ENCODE data around the gene ARAP2. TPM values are rescaled to one million over a fixed set of nuclear protein-coding genes. Genes with fewer than 3 reads are reported as not detected.

Gene ARAP2
- total and polyA plus RNA-seq, 2 of the 13 experiments (the other 11 are each of a cell fraction or from before 2014, with no cell fraction given) = 0.37 to 1.4 TPM

- no peak for TF ChIP-seq ARNT (IDR thresholded peaks at IDR 0.05)
Observed at GRCh38 chr4:36172656-36173055, 71.7 kb downstream of the ARAP2 start (continued).

DNA sequence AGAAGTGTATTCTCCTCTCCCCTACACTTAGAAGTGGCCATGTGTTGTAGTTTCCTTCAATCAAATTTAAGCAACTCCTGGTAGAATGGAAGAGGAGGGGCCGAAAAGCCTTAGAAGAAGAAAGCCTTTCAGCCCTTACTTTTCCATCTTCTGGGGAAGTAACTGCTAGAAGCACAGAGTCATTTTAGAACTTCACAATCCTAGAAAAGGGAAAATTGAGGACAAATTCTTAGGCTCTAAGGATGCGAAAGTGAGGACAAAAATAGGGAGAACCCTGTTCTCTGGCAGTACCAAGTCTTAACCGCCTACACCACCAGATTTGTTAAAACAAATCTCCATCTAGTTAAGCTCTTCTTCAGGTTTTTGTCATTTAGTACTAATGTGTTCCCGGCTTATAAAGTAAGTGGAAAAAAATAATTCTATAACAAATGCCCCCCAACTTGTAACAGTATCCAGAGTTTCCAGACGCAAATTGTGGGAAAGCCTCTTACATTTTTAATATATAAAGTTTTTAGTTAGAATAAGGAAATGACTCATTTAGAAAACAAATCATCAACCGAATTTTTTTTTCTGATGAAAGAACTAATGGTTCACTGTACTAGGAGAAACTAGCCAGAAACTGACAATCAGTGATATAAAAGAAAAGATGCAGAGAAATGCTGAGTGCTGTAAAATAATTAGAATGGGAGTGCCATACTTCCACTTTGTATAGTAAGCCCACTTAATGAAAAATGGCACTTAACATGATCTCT, 76.0 kb downstream of the ARAP2 start:
- in situ Hi-C loops (cut with HindIII; ENCODE audit: extremely low pct_ligation_motif_present, low pct_unique_long_range_greater_than_20kb) (no loop called here), intact Hi-C loops (cut with micrococcal nuclease; ENCODE audit: unreplicated experiment) (no loop called here)
- ATAC-seq (no peak), FAIRE-seq (no peak), DNase-seq (ENCODE audit: low spot score) (no peak)
- TF ChIP-seq ZNF329 (CRISPR knock-in tag; IDR thresholded peaks at IDR 0.05; ENCODE audit: low read depth) = no peak
- TF ChIP-seq FUBP1 (CRISPR knock-in tag; IDR thresholded peaks at IDR 0.05; ENCODE audit: borderline replicate concordance) = no peak
- peak in 1 of 2 experiments; percentile 39; a peak in 1 of 4 replicates for TF ChIP-seq MAFK (conservative IDR thresholded peaks at IDR 0.05 in 1 of 2, IDR thresholded peaks at IDR 0.05 in 1 of 2; ENCODE audit: low read length in 2 of 2)
- H3K4me1 ChIP-seq (ENCODE audit: insufficient read depth, low read length) = no peaks in the 10 kb centered on the region
- POLR2A ChIA-PET = no interaction called here
- H3K27me3 ChIP-seq (ENCODE audit: control insufficient read depth in 1 of 2, insufficient read depth in 2 of 2, low read length in 2 of 2) = no peaks in the 10 kb centered on the region
- 36% methylated on average over 6 of the region's 6 CpGs for WGBS (ENCODE audit: low lambda C conversion rate)
- CTCF ChIA-PET (ENCODE audit: low intra/inter-chr PET ratio, low total read pairs) = no interaction called here
- H3K27ac ChIP-seq (ENCODE audit: extremely low read length, insufficient read depth, low read length) = no peak overlapping the region
- no peaks in the 10 kb centered on the region for H3K79me2 ChIP-seq (ENCODE audit: insufficient read depth, low read length)
- no peak overlapping the region for H2AFZ ChIP-seq (ENCODE audit: low read length)
- H3K36me3 ChIP-seq (replicated peaks in 1 of 2; ENCODE audit: control insufficient read depth in 1 of 2, insufficient read depth in 2 of 2, low read length in 2 of 2) = no peaks in the 10 kb centered on the region
- H3K9ac ChIP-seq (ENCODE audit: insufficient read depth, low read depth, low read length) = no peak overlapping the region
- H3K9me3 ChIP-seq (ENCODE audit: low read length) = no peaks in the 10 kb centered on the region
- no peak overlapping the region for H3K4me2 ChIP-seq (ENCODE audit: low read depth, low read length)
- BruUV-seq (replicated peaks) = no TSS peak
- no peaks in the 10 kb centered on the region for H4K20me1 ChIP-seq (ENCODE audit: insufficient read depth, low read length)
- no peak overlapping the region for H3K4me3 ChIP-seq (replicated peaks in 1 of 3; ENCODE audit: insufficient read depth in 1 of 3, low read depth in 2 of 3, low read length in 3 of 3)

GRCh38 chr4:36165631-36166005, 78.7 kb downstream of the ARAP2 start:
- ChIA-PET POLR2A (no interaction called here), CTCF (ENCODE audit: low intra/inter-chr PET ratio, low total read pairs) (no interaction called here)
- no TSS peak for BruUV-seq (replicated peaks)
- H3K9me3 ChIP-seq (ENCODE audit: low read length) = no peaks in the 10 kb centered on the region
- FAIRE-seq = no peak
- H2AFZ ChIP-seq (ENCODE audit: low read length) = no peak overlapping the region
- intact Hi-C loops (cut with micrococcal nuclease; ENCODE audit: unreplicated experiment) (no loop called here), in situ Hi-C loops (cut with HindIII; ENCODE audit: extremely low pct_ligation_motif_present, low pct_unique_long_range_greater_than_20kb) (no loop called here)
- H3K79me2 ChIP-seq (ENCODE audit: insufficient read depth, low read length) = no peaks in the 10 kb centered on the region
- no peak overlapping the region for H3K4me2 ChIP-seq (ENCODE audit: low read depth, low read length)
- no peak overlapping the region for H3K9ac ChIP-seq (ENCODE audit: insufficient read depth, low read depth, low read length)
- H4K20me1 ChIP-seq (ENCODE audit: insufficient read depth, low read length) = no peaks in the 10 kb centered on the region
- H3K36me3 ChIP-seq (replicated peaks in 1 of 2; ENCODE audit: control insufficient read depth in 1 of 2, insufficient read depth in 2 of 2, low read length in 2 of 2) = no peaks in the 10 kb centered on the region
- H3K27ac ChIP-seq (ENCODE audit: extremely low read length, insufficient read depth, low read length) = no peak overlapping the region
- no peak overlapping the region for H3K4me3 ChIP-seq (replicated peaks in 1 of 3; ENCODE audit: insufficient read depth in 1 of 3, low read depth in 2 of 3, low read length in 3 of 3)
- 23% methylated on average over 2 of the region's 2 CpGs for WGBS (ENCODE audit: low lambda C conversion rate)
- no peaks in the 10 kb centered on the region for H3K4me1 ChIP-seq (ENCODE audit: insufficient read depth, low read length)
- no peaks in the 10 kb centered on the region for H3K27me3 ChIP-seq (ENCODE audit: control insufficient read depth in 1 of 2, insufficient read depth in 2 of 2, low read length in 2 of 2)
- no peak for DNase-seq (ENCODE audit: low spot score)
- no peak for ATAC-seq
- TF ChIP-seq ZNF614 (CRISPR knock-in tag; IDR thresholded peaks at IDR 0.05; ENCODE audit: borderline replicate concordance) (no peak), ZNF441 (CRISPR knock-in tag; IDR thresholded peaks at IDR 0.05; ENCODE audit: borderline replicate concordance) (no peak), NFKBIZ (CRISPR knock-in tag; IDR thresholded peaks at IDR 0.05) (no peak), FOSL2 (CRISPR knock-in tag; IDR thresholded peaks at IDR 0.05) (no peak), USF2 (IDR thresholded peaks at IDR 0.05; ENCODE audit: low read depth, low read length) (no peak), USF2 (CRISPR knock-in tag; IDR thresholded peaks at IDR 0.05; ENCODE audit: borderline replicate concordance) (no peak)
- TF ChIP-seq, protein P1, sequence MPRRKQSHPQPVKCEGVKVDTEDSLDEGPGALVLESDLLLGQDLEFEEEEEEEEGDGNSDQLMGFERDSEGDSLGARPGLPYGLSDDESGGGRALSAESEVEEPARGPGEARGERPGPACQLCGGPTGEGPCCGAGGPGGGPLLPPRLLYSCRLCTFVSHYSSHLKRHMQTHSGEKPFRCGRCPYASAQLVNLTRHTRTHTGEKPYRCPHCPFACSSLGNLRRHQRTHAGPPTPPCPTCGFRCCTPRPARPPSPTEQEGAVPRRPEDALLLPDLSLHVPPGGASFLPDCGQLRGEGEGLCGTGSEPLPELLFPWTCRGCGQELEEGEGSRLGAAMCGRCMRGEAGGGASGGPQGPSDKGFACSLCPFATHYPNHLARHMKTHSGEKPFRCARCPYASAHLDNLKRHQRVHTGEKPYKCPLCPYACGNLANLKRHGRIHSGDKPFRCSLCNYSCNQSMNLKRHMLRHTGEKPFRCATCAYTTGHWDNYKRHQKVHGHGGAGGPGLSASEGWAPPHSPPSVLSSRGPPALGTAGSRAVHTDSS (CRISPR knock-in tag; conservative IDR thresholded peaks at IDR 0.05) = no peak
